SK-N-SH treated with all-trans-retinoic acid at 6 μM for 48 hours (cell line): Measurements from ENCODE around the gene PRADC1.

Experiments
- ATAC-seq: fragments of 200-7000 bp; cut with Tn5 transposase; 3 replicates; pipeline ENCODE4 v1.9.1; 2020; ENCODE audit warnings: mild to moderate bottlenecking, moderate library complexity
- ARNTL ChIP-seq: fragments of 450-650 bp; formaldehyde crosslinking; IDR thresholded peaks from 2 replicates; pipeline ENCODE4 v1.5.0; 2020; ENCODE audit warnings: low read depth, mild to moderate bottlenecking, moderate library complexity, borderline replicate concordance
- BACH2 ChIP-seq: fragments of 250-450 bp; sonication (Bioruptor Pico); IDR thresholded peaks from 2 replicates; pipeline ENCODE4 v1.9.0; 2021; ENCODE audit warnings: mild to moderate bottlenecking, borderline replicate concordance
- CREB5 ChIP-seq: fragments of 250-450 bp; sonication (Bioruptor Pico); IDR thresholded peaks from 2 replicates; pipeline ENCODE4 v1.5.1; 2020; ENCODE audit warnings: low read depth, mild to moderate bottlenecking, moderate library complexity
- CSDC2 ChIP-seq: fragments of 250-450 bp; sonication (Bioruptor Pico); IDR thresholded peaks from 2 replicates; pipeline ENCODE4 v1.5.0; 2020; ENCODE audit warnings: mild to moderate bottlenecking, moderate library complexity
- ESRRG ChIP-seq: fragments of 250-450 bp; sonication (Bioruptor Pico); IDR thresholded peaks from 2 replicates; pipeline ENCODE4 v1.6.1; 2021; ENCODE audit warnings: mild to moderate bottlenecking
- GLIS3 ChIP-seq: fragments of 250-450 bp; sonication (Bioruptor Pico); IDR thresholded peaks from 2 replicates; pipeline ENCODE4 v1.5.0; 2020; ENCODE audit warnings: mild to moderate bottlenecking, moderate library complexity
- ISL1 ChIP-seq: fragments of 250-450 bp; sonication (Bioruptor Pico); IDR thresholded peaks from 2 replicates; pipeline ENCODE4 v2.1.2; 2022; ENCODE audit warnings: mild to moderate bottlenecking, moderate library complexity
- OSR1 ChIP-seq: fragments of 250-450 bp; sonication (Bioruptor Pico); IDR thresholded peaks from 2 replicates; pipeline ENCODE4 v1.8.0; 2022; ENCODE audit warnings: moderate library complexity, mild to moderate bottlenecking, inconsistent platforms
- PATZ1 ChIP-seq: fragments of 250-450 bp; sonication (Bioruptor Pico); IDR thresholded peaks from 2 replicates; pipeline ENCODE4 v1.8.0; 2020; ENCODE audit warnings: mild to moderate bottlenecking, moderate library complexity, borderline replicate concordance
- POU6F1 ChIP-seq: fragments of 250-450 bp; sonication (Bioruptor Pico); IDR thresholded peaks from 2 replicates; pipeline ENCODE4 v1.8.0; 2021; ENCODE audit warnings: low read depth, mild to moderate bottlenecking, moderate library complexity, borderline replicate concordance
- PPARA ChIP-seq: fragments of 250-450 bp; sonication (Bioruptor Pico); IDR thresholded peaks from 2 replicates; pipeline ENCODE4 v1.5.0; 2020; ENCODE audit warnings: mild to moderate bottlenecking, borderline replicate concordance
- RARB ChIP-seq: fragments of 250-450 bp; sonication (Bioruptor Pico); IDR thresholded peaks from 2 replicates; pipeline ENCODE4 v1.8.0; 2021; ENCODE audit warnings: mild to moderate bottlenecking, moderate library complexity
- SNAI2 ChIP-seq: fragments of 250-450 bp; sonication (Bioruptor Pico); IDR thresholded peaks from 2 replicates; pipeline ENCODE4 v1.5.0; 2020; ENCODE audit warnings: mild to moderate bottlenecking, moderate library complexity
- TCF4 ChIP-seq: fragments of 250-450 bp; sonication (Bioruptor Pico); IDR thresholded peaks from 2 replicates; pipeline ENCODE4 v1.8.0; 2021; ENCODE audit warnings: mild to moderate bottlenecking, moderate library complexity, borderline replicate concordance
- TOX ChIP-seq: fragments of 250-450 bp; sonication (Bioruptor Pico); IDR thresholded peaks from 2 replicates; pipeline ENCODE4 v1.8.0; 2021; ENCODE audit warnings: mild to moderate bottlenecking, moderate library complexity, borderline replicate concordance
- TSHZ2 ChIP-seq: fragments of 250-450 bp; sonication (Bioruptor Pico); IDR thresholded peaks from 2 replicates; pipeline ENCODE4 v1.5.0; 2020; ENCODE audit warnings: mild to moderate bottlenecking, moderate library complexity
- ZC3H10 ChIP-seq: fragments of 250-450 bp; sonication (Bioruptor Pico); IDR thresholded peaks from 2 replicates; pipeline ENCODE4 v1.5.1; 2021; ENCODE audit warnings: mild to moderate bottlenecking, moderate library complexity
- ZFP3 ChIP-seq: fragments of 250-450 bp; sonication (Bioruptor Pico); IDR thresholded peaks from 2 replicates; pipeline ENCODE4 v1.5.0; 2020; ENCODE audit warnings: mild to moderate bottlenecking, moderate library complexity
- ZFP30 ChIP-seq: fragments of 450-650 bp; formaldehyde crosslinking; IDR thresholded peaks from 2 replicates; pipeline ENCODE4 v1.5.0; 2022; ENCODE audit warnings: mild to moderate bottlenecking, moderate library complexity
- ZNF565 ChIP-seq: fragments of 450-650 bp; formaldehyde crosslinking; conservative IDR thresholded peaks from 2 replicates; pipeline ENCODE4 v1.5.0; 2020; ENCODE audit warnings: low read depth, mild to moderate bottlenecking, moderate library complexity
- ZNF70 ChIP-seq: fragments of 450-650 bp; formaldehyde crosslinking; IDR thresholded peaks from 2 replicates; pipeline ENCODE4 v1.5.0; 2020; ENCODE audit warnings: mild to moderate bottlenecking, moderate library complexity

The PRADC1 gene

GRCh38 chr2:73244580-73244979 lies 11.5 kb upstream of the PRADC1 start (continued):
- TF ChIP-seq POU6F1 (CRISPR knock-in tag), result no peak
- no peak for TF ChIP-seq ZFP3 (CRISPR knock-in tag)
- no peak for TF ChIP-seq PATZ1
- no peak for TF ChIP-seq ZC3H10 (CRISPR knock-in tag)
- no peak for TF ChIP-seq SNAI2 (CRISPR knock-in tag)
- TF ChIP-seq, all 23 proteins: peak for 0

- TF ChIP-seq OSR1 (CRISPR knock-in tag) (no peak), TCF4 (CRISPR knock-in tag) (0 out of 2 replicates have a peak, but pooled peaks have one; percentile 60), TSHZ2 (CRISPR knock-in tag) (peak; percentile 82)
- ATAC-seq, result peak; percentile 47
Measured at GRCh38 chr2:73243884-73244570, 11.0 kb upstream of the PRADC1 start.

- ATAC-seq, result peak; percentile 47
Measured at GRCh38 chr2:73239776-73240175, 6.7 kb upstream of the PRADC1 start.

More at GRCh38 chr2:73239776-73240175, 6.7 kb upstream of the PRADC1 start:
- no peak for TF ChIP-seq BACH2 (CRISPR knock-in tag)
- TF ChIP-seq ZC3H10 (CRISPR knock-in tag), result no peak
- TF ChIP-seq ZNF565 (CRISPR knock-in tag), result no peak
- no peak for TF ChIP-seq ZFP3 (CRISPR knock-in tag)
- no peak for TF ChIP-seq ESRRG (CRISPR knock-in tag)
- no peak for TF ChIP-seq OSR1 (CRISPR knock-in tag)
- TF ChIP-seq TSHZ2 (CRISPR knock-in tag), result no peak
- TF ChIP-seq PPARA (CRISPR knock-in tag), result no peak
- TF ChIP-seq ZNF70, result no peak
- no peak for TF ChIP-seq GLIS3
- TF ChIP-seq PATZ1, result no peak
- TF ChIP-seq ISL1 (CRISPR knock-in tag), result no peak
- TF ChIP-seq ZFP30 (CRISPR knock-in tag), result no peak
- TF ChIP-seq CREB5 (CRISPR knock-in tag), result no peak
- TF ChIP-seq RARB (CRISPR knock-in tag), result no peak
- no peak for TF ChIP-seq CSDC2 (CRISPR knock-in tag)
- no peak for TF ChIP-seq POU6F1 (CRISPR knock-in tag)
- no peak for TF ChIP-seq ARNTL (CRISPR knock-in tag)
- TF ChIP-seq TOX (CRISPR knock-in tag), result no peak
